DND-41 (cell line): Measurements from ENCODE around the gene CDH2.

Experiments used
- ATAC-seq: fragments of 200-7000 bp; cut with Tn5 transposase; 3 replicates; pipeline ENCODE4 v1.9.1; 2021; ENCODE audit warnings: low read depth; ENCODE audit not compliant: insufficient read depth
- DNase-seq: peaks from one replicate; pipeline ENCODE4 v3.0.0-alpha.2; 2020
- H2AFZ ChIP-seq: 2 replicates; pipeline ENCODE4 v1.6.0; 2012; ENCODE audit warnings: low read depth, low read length
- H3K27ac ChIP-seq: 2 replicates; pipeline ENCODE4 v1.5.1; 2012; ENCODE audit warnings: low read length, inconsistent platforms
- H3K27me3 ChIP-seq: fragments of 200-600 bp; sonication (generic); 2 replicates; pipeline ENCODE4 v1.6.0; 2012; ENCODE audit warnings: low read length, mild to moderate bottlenecking, inconsistent platforms; ENCODE audit not compliant: insufficient read depth, poor library complexity
- H3K36me3 ChIP-seq: 2 replicates; pipeline ENCODE4 v1.5.1; 2012; ENCODE audit warnings: low read length, inconsistent platforms; ENCODE audit not compliant: insufficient read depth
- H3K4me1 ChIP-seq: 2 replicates; pipeline ENCODE4 v1.5.1; 2012; ENCODE audit warnings: mild to moderate bottlenecking, low read length; ENCODE audit not compliant: insufficient read depth
- H3K4me2 ChIP-seq: 2 replicates; pipeline ENCODE4 v1.6.0; 2012; ENCODE audit warnings: mild to moderate bottlenecking, moderate library complexity, low read length, inconsistent platforms; ENCODE audit not compliant: insufficient read depth
- H3K4me3 ChIP-seq, 2 experiments: fragments of 200-600 bp in 1 of 2; shearing (Covaris generic) in 1 of 2; 2 replicates each; pipeline ENCODE4 v1.5.1; 2012 to 2016; ENCODE audit warnings: inconsistent platforms in 2 of 2, low read length in 2 of 2, mild to moderate bottlenecking in 2 of 2, low read depth in 1 of 2, moderate library complexity in 1 of 2
- H3K79me2 ChIP-seq: 2 replicates; pipeline ENCODE4 v1.6.0; 2012; ENCODE audit warnings: low read length, inconsistent platforms; ENCODE audit not compliant: insufficient read depth
- H3K9ac ChIP-seq: 2 replicates; pipeline ENCODE4 v1.6.0; 2012; ENCODE audit warnings: low read depth, mild to moderate bottlenecking, inconsistent platforms, low read length, moderate library complexity
- H3K9me3 ChIP-seq: 2 replicates; pipeline ENCODE4 v1.5.1; 2012; ENCODE audit warnings: low read length, moderate library complexity, mild to moderate bottlenecking, inconsistent platforms; ENCODE audit not compliant: insufficient read depth, severe bottlenecking
- H4K20me1 ChIP-seq: 2 replicates; pipeline ENCODE4 v1.6.0; 2012; ENCODE audit warnings: low read length; ENCODE audit not compliant: insufficient read depth
- EZH2 ChIP-seq: IDR thresholded peaks from 3 replicates; pipeline ENCODE4 v1.6.1; 2012; ENCODE audit warnings: borderline replicate concordance, low read depth, mild to moderate bottlenecking, moderate library complexity, low read length, inconsistent platforms; ENCODE audit not compliant: severe bottlenecking
- TF ChIP-seq, protein P1 (sequence below): IDR thresholded peaks from 2 replicates; pipeline ENCODE4 v1.5.1; 2012; ENCODE audit warnings: borderline replicate concordance, low read length, moderate library complexity, mild to moderate bottlenecking; ENCODE audit not compliant: poor library complexity, severe bottlenecking; ENCODE audit errors: extremely low read depth

CDH2 gene

DNA sequence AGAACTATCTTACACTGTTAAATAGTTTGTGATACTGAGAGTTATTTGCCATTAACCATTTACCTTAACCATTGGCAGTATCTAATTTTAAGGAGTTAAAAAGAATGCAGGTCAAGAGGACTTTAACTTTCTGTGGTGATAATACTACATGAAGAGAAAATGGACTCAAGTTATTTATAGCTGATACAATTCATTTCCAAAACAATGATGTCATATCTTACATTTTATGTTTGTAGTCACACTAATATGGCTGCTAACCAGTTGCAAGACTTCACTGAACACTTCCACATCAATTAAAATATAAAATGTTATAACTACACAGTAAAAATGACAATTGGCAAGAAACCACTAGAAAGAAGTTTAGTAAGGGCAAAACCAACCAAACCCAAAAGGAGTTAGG is 77.7 kb downstream of the CDH2 start:
- TF ChIP-seq, protein P1, sequence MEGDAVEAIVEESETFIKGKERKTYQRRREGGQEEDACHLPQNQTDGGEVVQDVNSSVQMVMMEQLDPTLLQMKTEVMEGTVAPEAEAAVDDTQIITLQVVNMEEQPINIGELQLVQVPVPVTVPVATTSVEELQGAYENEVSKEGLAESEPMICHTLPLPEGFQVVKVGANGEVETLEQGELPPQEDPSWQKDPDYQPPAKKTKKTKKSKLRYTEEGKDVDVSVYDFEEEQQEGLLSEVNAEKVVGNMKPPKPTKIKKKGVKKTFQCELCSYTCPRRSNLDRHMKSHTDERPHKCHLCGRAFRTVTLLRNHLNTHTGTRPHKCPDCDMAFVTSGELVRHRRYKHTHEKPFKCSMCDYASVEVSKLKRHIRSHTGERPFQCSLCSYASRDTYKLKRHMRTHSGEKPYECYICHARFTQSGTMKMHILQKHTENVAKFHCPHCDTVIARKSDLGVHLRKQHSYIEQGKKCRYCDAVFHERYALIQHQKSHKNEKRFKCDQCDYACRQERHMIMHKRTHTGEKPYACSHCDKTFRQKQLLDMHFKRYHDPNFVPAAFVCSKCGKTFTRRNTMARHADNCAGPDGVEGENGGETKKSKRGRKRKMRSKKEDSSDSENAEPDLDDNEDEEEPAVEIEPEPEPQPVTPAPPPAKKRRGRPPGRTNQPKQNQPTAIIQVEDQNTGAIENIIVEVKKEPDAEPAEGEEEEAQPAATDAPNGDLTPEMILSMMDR: no peak
- TF ChIP-seq EZH2: no peak
- H3K79me2 ChIP-seq: peaks cover 2% of the 10 kb centered on the region
- ATAC-seq: no peak

DNA sequence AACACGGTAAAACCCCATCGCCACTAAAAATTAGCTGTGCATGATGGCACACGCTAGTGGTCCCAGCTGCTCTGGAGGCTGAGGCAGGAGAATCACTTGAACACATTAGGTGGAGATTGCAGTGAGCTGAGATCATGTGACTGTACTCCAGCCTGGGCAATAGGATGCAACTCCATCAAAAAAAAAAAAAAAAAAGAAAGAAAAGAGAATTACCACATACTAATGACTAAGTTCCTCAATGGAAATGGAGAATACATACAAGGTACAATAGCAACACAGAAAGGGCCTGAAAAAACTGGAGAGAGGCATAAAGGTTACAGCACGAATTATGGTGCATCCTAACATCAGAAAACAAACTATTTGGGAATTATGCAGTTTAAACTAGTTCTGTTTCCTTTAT is 81.3 kb downstream of the CDH2 start:
- no peak overlapping the region for H3K9ac ChIP-seq
- no peak overlapping the region for H2AFZ ChIP-seq
- no peak overlapping the region for H3K4me3 ChIP-seq
- no peak overlapping the region for H3K4me2 ChIP-seq
- no peak for ATAC-seq
- H3K36me3 ChIP-seq: no peaks in the 10 kb centered on the region
- no peak for TF ChIP-seq EZH2
- TF ChIP-seq, protein P1: no peak
- H3K9me3 ChIP-seq: no peaks in the 10 kb centered on the region
- H3K79me2 ChIP-seq: peaks cover 6% of the 10 kb centered on the region; the same call in 1 of the 2 replicates
- H3K4me1 ChIP-seq: no peaks in the 10 kb centered on the region
- DNase-seq: no peak
- H3K27ac ChIP-seq: no peak overlapping the region
- no peaks in the 10 kb centered on the region for H3K27me3 ChIP-seq
- H4K20me1 ChIP-seq: no peaks in the 10 kb centered on the region

More for the DNA sequence above, 77.7 kb downstream of the CDH2 start:
- Histone ChIP-seq H3K4me3 (no peak overlapping the region), H3K9me3 (no peaks in the 10 kb centered on the region), H3K27ac (no peak overlapping the region), H2AFZ (no peak overlapping the region), H3K4me2 (no peak overlapping the region), H4K20me1 (no peaks in the 10 kb centered on the region), H3K27me3 (no peaks in the 10 kb centered on the region), H3K4me1 (no peaks in the 10 kb centered on the region), H3K36me3 (no peaks in the 10 kb centered on the region), H3K9ac (no peak overlapping the region)
- DNase-seq: no peak

DNA sequence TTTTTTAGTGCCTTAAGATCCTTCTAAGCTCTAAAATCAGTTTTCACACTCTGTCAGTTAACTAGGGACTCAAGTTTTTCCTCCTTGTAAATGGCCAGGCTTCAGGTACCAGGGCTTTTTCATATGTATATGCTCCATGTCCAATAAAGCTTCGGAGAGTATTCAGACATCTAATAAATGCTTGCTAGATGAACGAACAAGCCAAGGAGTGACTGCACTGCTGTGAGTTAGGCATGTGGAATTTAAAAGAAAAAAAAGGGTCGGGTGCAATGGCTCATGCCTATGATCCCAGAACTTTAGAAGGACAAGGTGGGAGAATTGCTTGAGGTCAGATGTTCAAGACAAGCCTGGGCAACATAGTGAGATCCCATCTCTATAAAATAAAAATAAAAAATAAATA is 81.9 kb downstream of the CDH2 start:
- no peak overlapping the region for H3K4me2 ChIP-seq
- no peak for TF ChIP-seq EZH2
- TF ChIP-seq, protein P1: no peak
- no peaks in the 10 kb centered on the region for H3K27me3 ChIP-seq
- H3K79me2 ChIP-seq: peaks cover 6% of the 10 kb centered on the region; the same call in 1 of the 2 replicates
- H2AFZ ChIP-seq: no peak overlapping the region
- no peak overlapping the region for H3K4me3 ChIP-seq
- H4K20me1 ChIP-seq: no peaks in the 10 kb centered on the region
- H3K36me3 ChIP-seq: no peaks in the 10 kb centered on the region
- no peak overlapping the region for H3K27ac ChIP-seq
- no peak overlapping the region for H3K9ac ChIP-seq
- H3K4me1 ChIP-seq: no peaks in the 10 kb centered on the region
- DNase-seq (no peak), ATAC-seq (no peak)
- no peaks in the 10 kb centered on the region for H3K9me3 ChIP-seq

DNA sequence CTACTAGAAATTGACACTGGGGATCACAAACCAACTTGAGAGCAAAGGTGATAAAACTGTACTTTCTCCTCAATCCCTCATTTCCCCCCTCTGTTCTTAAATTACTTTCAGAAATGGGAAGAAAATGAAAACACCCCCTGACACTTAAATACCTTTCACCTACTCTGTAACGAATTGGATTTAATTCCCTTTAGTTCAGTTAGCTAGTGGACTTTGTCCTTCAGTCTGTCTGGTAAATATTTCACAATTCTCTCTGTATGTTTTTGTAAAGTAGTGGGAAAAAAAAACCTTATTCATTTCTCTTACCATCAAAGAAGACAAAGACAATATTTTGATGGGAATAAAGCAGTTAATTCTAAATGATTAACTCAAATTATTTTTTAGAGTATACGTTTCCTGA is 85.7 kb downstream of the CDH2 start:
- Histone ChIP-seq H2AFZ (no peak overlapping the region), H4K20me1 (no peaks in the 10 kb centered on the region; the same call in 1 of the 2 replicates), H3K4me1 (no peaks in the 10 kb centered on the region), H3K4me2 (no peak overlapping the region), H3K79me2 (peaks cover 8% of the 10 kb centered on the region; the same call in 1 of the 2 replicates), H3K9me3 (no peaks in the 10 kb centered on the region), H3K36me3 (no peaks in the 10 kb centered on the region), H3K9ac (no peak overlapping the region), H3K27ac (no peak overlapping the region), H3K27me3 (no peaks in the 10 kb centered on the region), H3K4me3 (no peak overlapping the region)
- no peak for DNase-seq
- TF ChIP-seq, protein P1: no peak
- TF ChIP-seq EZH2: no peak
- no peak for ATAC-seq
